NCI-H1048 (cell line): Measurements from ENCODE around the gene AJM1.
"Not testable (repeated sequence)": the region's sequence is repeated elsewhere in the genome, so short reads cannot be mapped to it uniquely, and the experiment has no call there.

Source experiments
- DNase-seq: peaks from one replicate; lab custom pipeline; 2025; lab: John Stamatoyannopoulos, UW

AJM1 gene

GRCh38 chr9:136856541-136857141 lies 14.4 kb downstream of the AJM1 start:
- no peak for DNase-seq

GRCh38 chr9:136857166-136857565 lies 14.9 kb downstream of the AJM1 start:
- no peak for DNase-seq

DNA sequence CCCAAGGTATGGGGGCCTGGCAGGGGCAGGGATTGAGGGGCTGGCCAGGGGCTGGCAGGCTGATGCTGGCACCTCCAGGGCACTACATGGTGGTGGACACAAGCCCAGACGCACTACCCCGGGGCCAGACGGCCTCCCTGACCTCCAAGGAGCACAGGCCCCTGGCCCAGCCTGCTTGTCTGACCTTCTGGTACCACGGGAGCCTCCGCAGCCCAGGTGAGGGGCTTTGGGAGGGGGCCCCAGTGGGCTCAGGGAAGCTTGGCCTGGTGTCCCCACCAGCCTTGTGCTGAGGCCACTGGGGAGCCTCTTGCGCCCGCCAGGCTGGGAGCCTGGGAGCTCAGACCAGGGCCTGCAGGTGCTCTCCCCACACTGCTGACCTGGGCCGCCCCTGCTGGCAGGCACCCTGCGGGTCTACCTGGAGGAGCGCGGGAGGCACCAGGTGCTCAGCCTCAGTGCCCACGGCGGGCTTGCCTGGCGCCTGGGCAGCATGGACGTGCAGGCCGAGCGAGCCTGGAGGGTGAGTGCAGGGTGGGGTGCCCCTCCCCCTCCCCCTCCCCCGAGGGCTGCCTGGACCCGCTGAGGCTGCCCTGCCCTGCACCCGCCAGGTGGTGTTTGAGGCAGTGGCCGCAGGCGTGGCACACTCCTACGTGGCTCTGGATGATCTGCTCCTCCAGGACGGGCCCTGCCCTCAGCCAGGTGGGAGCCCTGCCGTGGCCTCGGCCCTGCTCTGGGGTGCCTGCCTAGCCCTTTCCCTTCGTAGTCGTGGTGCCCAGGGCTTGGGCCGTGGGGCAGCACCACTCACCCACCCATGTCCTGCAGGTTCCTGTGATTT lies 15.5 kb downstream of the AJM1 start:
- no peak for DNase-seq

DNA sequence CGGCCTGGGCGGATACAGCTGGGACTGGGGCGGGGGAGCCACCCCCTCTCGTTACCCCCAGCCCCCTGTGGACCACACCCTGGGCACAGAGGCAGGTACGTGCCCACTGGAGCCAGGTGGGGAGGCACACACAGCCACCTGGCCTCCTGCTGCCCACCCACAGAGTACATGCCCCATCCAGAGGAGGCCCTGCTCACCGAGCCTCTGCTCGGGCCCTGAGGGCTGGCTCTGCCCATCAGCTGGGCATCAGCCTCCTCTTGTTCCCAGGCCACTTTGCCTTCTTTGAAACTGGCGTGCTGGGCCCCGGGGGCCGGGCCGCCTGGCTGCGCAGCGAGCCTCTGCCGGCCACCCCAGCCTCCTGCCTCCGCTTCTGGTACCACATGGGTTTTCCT lies 16.2 kb downstream of the AJM1 start:
- no peak for DNase-seq

DNA sequence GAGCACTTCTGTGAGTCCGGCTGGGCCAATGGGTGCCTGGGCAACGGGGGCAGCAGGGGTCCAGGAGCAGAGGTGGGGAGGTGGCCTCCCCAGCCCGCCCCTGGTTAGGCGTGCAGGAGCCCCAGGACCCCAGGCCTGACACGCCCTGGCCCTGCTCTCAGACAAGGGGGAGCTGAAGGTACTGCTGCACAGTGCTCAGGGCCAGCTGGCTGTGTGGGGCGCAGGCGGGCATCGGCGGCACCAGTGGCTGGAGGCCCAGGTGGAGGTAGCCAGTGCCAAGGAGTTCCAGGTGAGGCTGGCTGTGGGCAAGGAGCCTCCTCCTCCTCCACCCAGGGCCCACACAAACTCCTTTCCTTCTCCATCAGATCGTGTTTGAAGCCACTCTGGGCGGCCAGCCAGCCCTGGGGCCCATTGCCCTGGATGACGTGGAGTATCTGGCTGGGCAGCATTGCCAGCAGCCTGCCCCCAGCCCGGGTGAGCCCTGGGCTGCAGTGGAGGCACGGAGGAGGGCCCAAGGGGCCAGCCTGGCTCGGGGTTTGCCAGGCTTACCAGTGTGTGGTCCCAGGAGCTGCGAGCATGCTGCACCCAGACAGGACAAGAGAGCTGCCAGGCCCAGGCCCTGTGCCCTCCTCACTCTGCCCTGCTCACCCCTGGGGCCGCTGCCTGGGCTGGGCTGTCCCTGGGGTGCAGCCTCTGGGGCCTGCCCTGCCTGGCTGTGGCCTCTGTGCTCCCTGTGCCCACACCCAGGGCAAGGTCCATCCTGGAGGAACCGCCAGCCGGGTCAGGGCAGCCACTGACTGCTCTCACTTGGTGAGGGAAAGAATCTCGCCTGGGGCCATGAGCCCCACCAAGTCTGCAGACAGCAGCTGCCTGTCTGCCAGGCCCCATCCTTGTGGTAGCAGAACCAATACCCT lies 16.8 kb downstream of the AJM1 start:
- DNase-seq: no peak

DNA sequence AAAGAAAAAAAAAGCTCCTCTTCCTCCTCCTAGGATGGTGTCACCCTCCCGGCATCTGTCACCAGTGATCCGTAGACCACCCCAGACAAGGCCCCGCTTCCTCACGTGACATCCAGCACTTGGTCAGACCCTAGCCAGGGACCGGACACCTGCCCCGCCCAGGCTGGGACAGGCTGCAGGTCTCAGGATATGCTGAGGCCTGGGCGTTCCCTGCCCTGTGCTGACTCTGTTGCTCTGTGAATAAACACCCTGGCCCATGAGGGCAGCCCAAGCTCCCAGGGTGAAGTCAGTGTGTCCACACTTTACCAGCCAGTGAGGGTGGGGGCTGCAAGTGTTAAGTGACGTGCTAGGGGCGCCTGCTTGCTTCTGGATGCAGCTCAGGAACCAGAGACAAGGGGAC lies 18.3 kb downstream of the AJM1 start:
- no peak for DNase-seq

- no peak for DNase-seq
These were observed 18.9 kb downstream of the AJM1 start for GRCh38 chr9:136860933-136861873.

- DNase-seq: no peak
These were observed 19.7 kb downstream of the AJM1 start for GRCh38 chr9:136861874-136862457.

DNA sequence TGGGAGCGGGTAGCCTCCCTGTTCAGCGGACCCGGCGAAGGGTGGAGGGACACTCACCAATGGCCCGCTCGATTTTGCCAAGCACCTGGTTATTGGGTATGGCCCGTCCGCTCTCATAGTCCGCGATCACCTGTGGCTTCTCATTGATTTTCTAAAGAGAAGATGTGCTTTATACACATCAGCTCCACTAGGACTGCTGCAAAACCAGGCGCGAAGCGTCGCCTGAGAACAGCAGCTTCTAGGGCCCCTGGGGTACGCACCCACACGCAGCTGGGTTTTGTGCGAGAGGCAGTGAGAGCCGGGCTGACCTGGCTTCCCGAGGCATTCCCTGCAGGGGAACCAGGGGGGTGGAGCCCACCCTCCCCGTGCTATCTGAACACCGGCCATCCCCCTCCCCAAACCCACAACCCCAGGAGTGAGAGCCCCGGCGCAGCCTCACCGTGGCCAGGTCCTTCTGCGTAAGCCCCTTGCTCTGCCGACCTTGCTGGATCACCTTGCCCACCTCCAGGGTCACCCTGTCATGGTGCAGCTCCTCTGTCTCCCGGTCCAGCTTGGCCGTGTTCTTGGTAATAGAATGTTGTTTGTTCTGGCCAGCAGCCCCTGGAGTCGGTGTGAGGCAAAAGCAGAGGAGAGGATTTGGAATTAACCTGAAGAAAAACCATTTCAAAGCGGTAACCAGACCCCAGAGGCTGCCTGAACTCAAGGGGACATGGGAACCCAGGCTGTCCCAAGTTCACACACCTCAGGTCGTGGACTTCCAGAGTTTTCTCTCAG lies 20.8 kb downstream of the AJM1 start:
- no peak for DNase-seq

GRCh38 chr9:136863623-136864273 lies 21.5 kb downstream of the AJM1 start:
- no peak for DNase-seq

GRCh38 chr9:136865041-136865767 lies 22.9 kb downstream of the AJM1 start:
- no peak for DNase-seq

GRCh38 chr9:136865768-136866103 lies 23.5 kb downstream of the AJM1 start:
- DNase-seq: no peak

DNA sequence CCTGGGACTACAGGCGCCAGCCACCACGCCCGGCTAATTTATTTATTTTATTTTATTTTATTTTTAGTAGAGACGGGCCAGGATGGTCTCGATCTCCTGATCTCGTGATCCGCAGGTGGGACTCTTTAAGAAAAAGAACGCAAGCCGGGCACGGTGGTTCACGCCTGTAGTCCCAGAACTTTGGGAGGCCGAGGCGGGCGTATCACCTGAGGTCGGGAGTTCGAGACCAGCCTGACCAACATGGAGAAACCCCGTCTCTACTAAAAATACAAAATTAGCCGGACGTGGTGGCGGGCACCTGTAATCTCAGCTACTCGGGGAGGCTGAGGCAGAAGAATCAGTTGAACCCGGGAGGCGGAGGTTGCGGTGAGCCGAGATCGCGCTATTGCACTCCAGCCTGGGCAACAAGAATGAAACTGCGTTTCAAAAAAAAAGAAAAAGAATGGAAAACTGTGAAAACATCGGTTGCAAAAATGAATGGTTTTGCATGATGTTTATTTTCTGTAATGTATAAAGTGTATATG lies 24.7 kb downstream of the AJM1 start:
- DNase-seq: not testable (repeated sequence)

GRCh38 chr9:136867480-136867879 lies 25.2 kb downstream of the AJM1 start:
- DNase-seq: no peak

DNA sequence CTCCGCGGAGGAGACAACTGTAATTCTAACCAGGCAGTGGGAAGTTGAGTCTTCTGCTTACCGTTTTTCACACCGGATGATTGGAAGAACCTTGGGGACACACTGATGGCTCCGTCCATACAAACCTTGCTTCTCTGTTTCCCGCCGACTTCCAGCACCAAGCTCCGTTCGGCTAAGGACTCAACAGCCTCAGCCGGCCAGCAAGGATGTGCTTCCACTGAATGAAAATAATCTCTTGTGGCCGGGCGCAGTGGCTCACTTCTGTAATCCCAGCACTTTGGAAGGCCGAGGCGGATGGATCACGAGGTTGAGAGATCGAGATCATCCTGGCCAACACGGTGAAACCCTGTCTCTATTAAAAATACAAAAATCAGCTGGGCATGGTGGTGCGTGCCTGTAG lies 25.6 kb downstream of the AJM1 start:
- no peak for DNase-seq

GRCh38 chr9:136868644-136869043 lies 26.4 kb downstream of the AJM1 start:
- DNase-seq: no peak

GRCh38 chr9:136869611-136870010 lies 27.3 kb downstream of the AJM1 start:
- not testable (repeated sequence) for DNase-seq

DNA sequence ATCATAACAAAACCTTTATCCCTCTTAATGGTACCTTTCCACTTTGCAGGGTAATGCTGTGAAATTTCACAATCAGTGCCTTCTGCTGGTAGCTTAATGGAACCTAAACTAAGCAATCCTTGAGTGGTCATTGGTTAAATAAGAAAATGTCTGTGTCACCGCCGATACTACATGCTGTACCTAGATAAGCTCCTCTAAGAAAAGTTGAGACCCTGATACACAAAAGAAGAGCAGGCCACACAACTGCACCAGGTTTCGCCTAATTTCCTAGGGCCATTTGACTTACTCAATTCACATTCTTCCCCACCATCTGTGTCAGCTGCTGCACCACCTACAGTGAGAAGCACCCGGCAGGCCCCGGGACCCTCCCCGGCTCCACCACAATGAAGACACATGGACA lies 32.9 kb downstream of the AJM1 start:
- DNase-seq: no peak

DNA sequence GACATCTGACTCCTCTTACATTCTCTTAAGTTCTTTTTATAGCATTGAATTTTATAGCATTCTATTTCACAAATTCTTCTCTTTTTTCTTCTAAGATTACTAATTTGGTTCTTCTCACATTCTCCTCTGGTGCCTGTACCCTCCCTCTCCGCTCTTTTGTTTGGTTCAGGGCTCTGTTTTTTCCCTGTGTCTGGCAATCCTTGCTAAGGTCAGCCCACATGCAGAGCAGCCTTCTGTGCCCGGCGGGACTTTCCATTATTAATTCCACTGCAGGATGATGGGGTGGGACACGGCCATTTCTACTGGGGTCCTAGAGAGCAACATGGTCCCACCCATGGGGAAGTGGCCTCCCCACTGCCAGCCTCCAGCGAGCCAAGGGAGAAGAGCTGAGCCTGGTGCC lies 34.2 kb downstream of the AJM1 start:
- no peak for DNase-seq
